SU-DHL-6 (cell line): ENCODE data around the gene CEP164.

Experiments used
- EZH2phosphoT487 ChIP-seq: fragments of 200-600 bp; sonication (generic), shearing (Covaris generic); conservative IDR thresholded peaks from 2 replicates; pipeline ENCODE4 v1.6.1; 2018; ENCODE audit warnings: mild to moderate bottlenecking, antibody characterized with exemption, low read length, moderate library complexity, mixed read lengths
- TF ChIP-seq, protein P1 (sequence below): fragments of 200-600 bp; sonication (generic); IDR thresholded peaks from one replicate; pipeline ENCODE4 v1.5.1; 2017; ENCODE audit warnings: antibody characterized with exemption, mild to moderate bottlenecking, low read length, moderate library complexity; ENCODE audit not compliant: insufficient read depth, poor library complexity, severe bottlenecking

- TF ChIP-seq, protein P1, sequence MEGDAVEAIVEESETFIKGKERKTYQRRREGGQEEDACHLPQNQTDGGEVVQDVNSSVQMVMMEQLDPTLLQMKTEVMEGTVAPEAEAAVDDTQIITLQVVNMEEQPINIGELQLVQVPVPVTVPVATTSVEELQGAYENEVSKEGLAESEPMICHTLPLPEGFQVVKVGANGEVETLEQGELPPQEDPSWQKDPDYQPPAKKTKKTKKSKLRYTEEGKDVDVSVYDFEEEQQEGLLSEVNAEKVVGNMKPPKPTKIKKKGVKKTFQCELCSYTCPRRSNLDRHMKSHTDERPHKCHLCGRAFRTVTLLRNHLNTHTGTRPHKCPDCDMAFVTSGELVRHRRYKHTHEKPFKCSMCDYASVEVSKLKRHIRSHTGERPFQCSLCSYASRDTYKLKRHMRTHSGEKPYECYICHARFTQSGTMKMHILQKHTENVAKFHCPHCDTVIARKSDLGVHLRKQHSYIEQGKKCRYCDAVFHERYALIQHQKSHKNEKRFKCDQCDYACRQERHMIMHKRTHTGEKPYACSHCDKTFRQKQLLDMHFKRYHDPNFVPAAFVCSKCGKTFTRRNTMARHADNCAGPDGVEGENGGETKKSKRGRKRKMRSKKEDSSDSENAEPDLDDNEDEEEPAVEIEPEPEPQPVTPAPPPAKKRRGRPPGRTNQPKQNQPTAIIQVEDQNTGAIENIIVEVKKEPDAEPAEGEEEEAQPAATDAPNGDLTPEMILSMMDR: no peak
- TF ChIP-seq EZH2phosphoT487: no peak
Measured at GRCh38 chr11:117333917-117334316, 6.3 kb downstream of the CEP164 start.
